Fibroblast of pulmonary artery (primary cell): Measurements from ENCODE around the gene MORN5.

Source experiments
- DNase-seq: peaks from one replicate; pipeline ENCODE4 v3.0.0-alpha.2; 2010; ENCODE audit warnings: low read depth
- H3K4me3 ChIP-seq: replicated peaks from 2 replicates; pipeline ENCODE4 v1.5.1; 2011; ENCODE audit warnings: low read depth, mild to moderate bottlenecking, control low read depth, low read length, moderate library complexity
- TF ChIP-seq, protein P1 (sequence below): IDR thresholded peaks from 2 replicates; pipeline ENCODE4 v1.5.1; 2011; ENCODE audit warnings: mild to moderate bottlenecking, control low read depth, low read length, inconsistent platforms; ENCODE audit errors: missing control alignments

MORN5 gene

DNA sequence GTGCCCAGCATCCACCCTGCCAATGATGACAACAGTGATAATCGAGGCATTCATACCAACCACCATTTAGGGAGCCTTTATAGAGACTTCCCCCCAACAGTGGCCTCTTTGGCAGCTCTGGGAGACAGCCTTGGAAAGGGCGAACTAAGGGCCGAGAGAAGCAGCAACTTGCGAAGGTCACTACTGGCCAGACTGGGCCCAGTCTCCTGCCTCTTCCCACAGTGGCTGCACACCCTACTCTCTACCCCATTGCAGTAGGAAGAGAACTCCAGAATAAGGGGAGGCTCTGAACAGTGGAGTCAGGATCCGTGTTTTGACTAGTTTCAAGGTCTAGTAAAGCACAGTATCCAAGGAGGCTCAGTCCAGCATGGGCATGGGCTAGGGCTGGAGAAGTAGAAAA lies 63.7 kb downstream of the MORN5 start:
- no peak for DNase-seq
- no peak overlapping the region for H3K4me3 ChIP-seq
- TF ChIP-seq, protein P1, sequence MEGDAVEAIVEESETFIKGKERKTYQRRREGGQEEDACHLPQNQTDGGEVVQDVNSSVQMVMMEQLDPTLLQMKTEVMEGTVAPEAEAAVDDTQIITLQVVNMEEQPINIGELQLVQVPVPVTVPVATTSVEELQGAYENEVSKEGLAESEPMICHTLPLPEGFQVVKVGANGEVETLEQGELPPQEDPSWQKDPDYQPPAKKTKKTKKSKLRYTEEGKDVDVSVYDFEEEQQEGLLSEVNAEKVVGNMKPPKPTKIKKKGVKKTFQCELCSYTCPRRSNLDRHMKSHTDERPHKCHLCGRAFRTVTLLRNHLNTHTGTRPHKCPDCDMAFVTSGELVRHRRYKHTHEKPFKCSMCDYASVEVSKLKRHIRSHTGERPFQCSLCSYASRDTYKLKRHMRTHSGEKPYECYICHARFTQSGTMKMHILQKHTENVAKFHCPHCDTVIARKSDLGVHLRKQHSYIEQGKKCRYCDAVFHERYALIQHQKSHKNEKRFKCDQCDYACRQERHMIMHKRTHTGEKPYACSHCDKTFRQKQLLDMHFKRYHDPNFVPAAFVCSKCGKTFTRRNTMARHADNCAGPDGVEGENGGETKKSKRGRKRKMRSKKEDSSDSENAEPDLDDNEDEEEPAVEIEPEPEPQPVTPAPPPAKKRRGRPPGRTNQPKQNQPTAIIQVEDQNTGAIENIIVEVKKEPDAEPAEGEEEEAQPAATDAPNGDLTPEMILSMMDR: no peak

DNA sequence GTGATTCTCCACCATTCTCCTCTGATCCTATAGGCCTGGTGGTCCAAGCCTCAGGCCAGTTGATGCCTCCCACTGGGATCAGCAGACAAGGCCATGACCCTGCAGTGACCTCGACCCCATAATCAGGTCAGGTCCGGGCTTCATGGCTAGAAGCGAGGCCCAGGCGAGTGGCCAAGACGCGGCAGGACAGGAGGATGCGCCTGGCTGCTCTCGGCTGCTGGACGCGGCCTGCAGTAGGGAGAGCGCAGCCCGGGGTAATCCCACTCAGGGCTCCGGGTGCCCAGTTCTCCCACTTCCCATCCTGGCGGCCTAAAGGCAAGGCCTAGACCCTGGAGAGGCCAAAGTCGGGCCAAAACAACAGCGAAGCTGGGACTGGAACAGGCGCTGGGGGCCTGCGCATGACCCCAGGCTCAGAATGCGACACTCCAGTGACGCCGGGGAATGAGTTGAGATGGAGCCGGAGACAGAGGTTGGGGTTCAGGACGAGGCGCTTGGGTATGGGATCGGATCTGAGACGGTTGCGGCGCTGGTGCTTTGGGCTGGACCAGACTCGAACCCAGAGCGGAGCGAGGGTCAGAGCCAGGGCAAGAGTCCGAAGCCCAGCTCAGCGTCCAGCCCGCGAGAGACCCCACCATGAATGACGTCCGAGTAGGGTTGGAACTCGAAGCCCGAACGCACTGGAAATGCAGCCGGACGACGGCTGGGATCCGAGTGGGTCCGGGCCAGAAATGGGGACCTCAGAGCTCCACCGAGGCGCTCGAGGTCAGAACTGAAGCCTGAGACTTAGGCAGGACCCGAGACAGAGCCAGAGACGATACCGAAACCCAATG lies 65.8 kb downstream of the MORN5 start:
- H3K4me3 ChIP-seq: no peak overlapping the region
- TF ChIP-seq, protein P1: no peak
- no peak for DNase-seq

DNA sequence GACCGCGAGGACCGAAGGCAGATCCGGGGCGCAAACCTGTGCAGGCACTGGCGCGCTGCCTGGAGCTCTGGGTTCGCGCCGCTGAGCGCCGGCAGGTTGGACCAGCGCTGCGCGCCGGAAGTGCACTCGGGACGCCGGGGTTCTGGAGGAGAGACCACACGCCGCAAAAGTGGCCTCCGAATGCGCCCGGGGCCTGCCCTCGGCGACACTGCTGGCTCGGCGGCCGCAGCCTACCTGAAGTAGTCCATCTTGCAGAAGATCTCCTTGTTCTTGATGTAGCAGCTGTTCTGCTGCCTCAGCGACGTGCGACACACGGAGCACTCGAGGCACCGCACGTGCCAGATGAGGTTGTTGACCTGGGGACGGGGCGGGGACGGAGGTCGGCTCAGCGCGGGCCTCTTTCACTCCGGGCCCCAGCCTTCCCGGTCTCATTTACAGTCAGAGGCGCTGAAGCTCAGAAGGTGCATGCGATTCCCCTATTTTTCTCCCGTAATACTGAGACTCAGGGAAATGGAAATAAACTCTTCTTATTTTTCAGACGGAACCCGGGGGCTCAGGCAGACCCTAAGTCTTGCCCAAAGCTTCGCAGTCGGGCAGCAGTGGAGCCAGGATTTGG lies 66.5 kb downstream of the MORN5 start:
- H3K4me3 ChIP-seq: no peak overlapping the region
- no peak for DNase-seq
- TF ChIP-seq, protein P1: no peak

DNA sequence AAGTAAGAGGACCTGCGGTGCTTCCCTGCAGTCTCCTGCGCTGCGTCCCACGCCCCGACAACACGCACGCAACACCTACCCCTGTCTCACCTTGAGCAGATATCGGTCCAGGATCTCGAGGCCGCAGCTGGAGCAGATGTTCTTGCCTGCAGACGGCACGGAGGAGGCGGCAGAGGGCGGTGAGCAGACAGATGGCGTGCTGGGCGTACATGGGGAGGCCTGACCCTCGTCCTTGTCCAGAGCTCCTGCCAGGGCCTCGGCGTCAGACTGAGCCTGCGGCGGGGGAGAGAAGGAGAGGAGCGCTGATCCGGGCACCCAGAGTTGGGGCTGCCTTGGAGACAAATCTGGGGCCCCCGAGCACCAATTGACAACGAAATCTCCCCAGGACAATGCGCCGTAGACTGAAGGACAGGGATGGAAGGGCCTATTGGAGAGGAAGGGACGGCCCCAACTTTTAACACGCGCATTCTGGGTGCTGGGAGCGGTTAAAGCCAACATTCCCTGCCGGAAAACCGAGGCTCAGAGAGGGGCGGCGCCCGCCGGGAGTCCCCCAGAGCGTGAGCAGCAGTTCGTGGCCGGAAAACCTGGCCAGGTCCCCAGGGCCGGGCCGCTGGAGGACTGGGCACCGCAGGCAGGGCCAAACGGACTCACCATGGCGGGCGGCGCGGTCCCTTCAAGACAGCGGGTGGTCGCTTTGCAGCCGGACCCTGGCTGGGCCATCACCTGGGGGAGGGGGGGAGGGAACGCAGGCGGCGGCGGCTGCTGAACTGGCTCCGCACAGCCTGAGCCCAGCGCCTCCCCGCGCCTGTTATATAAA lies 67.3 kb downstream of the MORN5 start:
- no peak overlapping the region for H3K4me3 ChIP-seq
- no peak for DNase-seq
- TF ChIP-seq, protein P1: no peak

GRCh38 chr9:122227575-122227900 lies 67.8 kb downstream of the MORN5 start:
- no peak overlapping the region for H3K4me3 ChIP-seq
- TF ChIP-seq, protein P1: no peak
- DNase-seq: no peak

GRCh38 chr9:122228191-122228567 lies 68.5 kb downstream of the MORN5 start:
- DNase-seq: no peak
- no peak overlapping the region for H3K4me3 ChIP-seq
- TF ChIP-seq, protein P1: no peak
